Measurements from ENCODE around the gene CNTNAP2.
"Not testable (repeated sequence)": the region's sequence is repeated elsewhere in the genome, so short reads cannot be mapped to it uniquely, and the experiment has no call there.

Gene CNTNAP2

GRCh38 chr7:146902728-146903127, 786.1 kb downstream of the CNTNAP2 start:
- H3K4me1 ChIP-seq (ENCODE audit: control insufficient read depth in 1 of 2, insufficient read depth in 2 of 2, low read length in 2 of 2) = no peaks in the 10 kb centered on the region
- no peak overlapping the region for H2AFZ ChIP-seq (ENCODE audit: insufficient read depth, low read length, poor library complexity)
- no peak overlapping the region for H3K9ac ChIP-seq (ENCODE audit: low read length)
- H3K18ac ChIP-seq (ENCODE audit: low read length) = no peak overlapping the region
- H3K27me3 ChIP-seq (ENCODE audit: insufficient read depth, low read length) = no peaks in the 10 kb centered on the region
- no peak overlapping the region for H3K4me2 ChIP-seq (ENCODE audit: low read length)
- H2BK12ac ChIP-seq (ENCODE audit: low read length) = no peak overlapping the region
- H4K91ac ChIP-seq (ENCODE audit: low read depth, low read length) = no peak overlapping the region
- no peak overlapping the region for H2BK5ac ChIP-seq (ENCODE audit: low read depth, low read length, poor library complexity)
- no CpG with 5 or more reads among the region's 8 CpGs for WGBS (ENCODE audit: extremely low coverage, insufficient coverage, insufficient read length)
- H3K4ac ChIP-seq (ENCODE audit: low read depth, low read length) = no peak overlapping the region
- H3K79me1 ChIP-seq (ENCODE audit: low read length) = no peaks in the 10 kb centered on the region
- no peak overlapping the region for H2AK5ac ChIP-seq (ENCODE audit: low read length)
- H4K12ac ChIP-seq (ENCODE audit: low read depth, low read length) = no peak overlapping the region
- no peaks in the 10 kb centered on the region for H3K36me3 ChIP-seq (ENCODE audit: control insufficient read depth in 1 of 2, insufficient read depth in 2 of 2, low read length in 2 of 2)
- H3K14ac ChIP-seq (ENCODE audit: low read length) = no peak overlapping the region
- no peak overlapping the region for H2BK120ac ChIP-seq (ENCODE audit: insufficient read depth, low read length, poor library complexity)
- H3K23ac ChIP-seq (ENCODE audit: low read length) = no peak overlapping the region
- H3K9me3 ChIP-seq (ENCODE audit: insufficient read depth, low read depth, low read length) = no peaks in the 10 kb centered on the region
- no peak overlapping the region for H3K4me3 ChIP-seq (ENCODE audit: low read depth, low read length)
- H3K79me2 ChIP-seq (ENCODE audit: control insufficient read depth, insufficient read depth, low read length, poor library complexity) = no peaks in the 10 kb centered on the region
- no peak overlapping the region for H4K8ac ChIP-seq (ENCODE audit: low read depth, low read length)
- no peak for DNase-seq
- H3K27ac ChIP-seq (ENCODE audit: low read depth, low read length) = no peak overlapping the region

- H2BK5ac ChIP-seq (ENCODE audit: low read depth, low read length, poor library complexity); H2AFZ ChIP-seq (ENCODE audit: insufficient read depth, low read length, poor library complexity); H4K12ac ChIP-seq (ENCODE audit: low read depth, low read length); H3K18ac ChIP-seq (ENCODE audit: low read length); H3K4me2 ChIP-seq (ENCODE audit: low read length); H3K79me1 ChIP-seq (ENCODE audit: low read length); H3K4me1 ChIP-seq (ENCODE audit: control insufficient read depth in 1 of 2, insufficient read depth in 2 of 2, low read length in 2 of 2); H3K23ac ChIP-seq (ENCODE audit: low read length); H3K9ac ChIP-seq (ENCODE audit: low read length); H2BK12ac ChIP-seq (ENCODE audit: low read length); H3K4me3 ChIP-seq (ENCODE audit: low read depth, low read length); H3K27me3 ChIP-seq (ENCODE audit: insufficient read depth, low read length); H2AK5ac ChIP-seq (ENCODE audit: low read length); H3K9me3 ChIP-seq (ENCODE audit: insufficient read depth, low read depth, low read length); H4K8ac ChIP-seq (ENCODE audit: low read depth, low read length); H3K27ac ChIP-seq (ENCODE audit: low read depth, low read length); H4K91ac ChIP-seq (ENCODE audit: low read depth, low read length); DNase-seq; H3K36me3 ChIP-seq (ENCODE audit: control insufficient read depth in 1 of 2, insufficient read depth in 2 of 2, low read length in 2 of 2); H3K79me2 ChIP-seq (ENCODE audit: control insufficient read depth, insufficient read depth, low read length, poor library complexity); H2BK120ac ChIP-seq (ENCODE audit: insufficient read depth, low read length, poor library complexity); H3K14ac ChIP-seq (ENCODE audit: low read length); H3K4ac ChIP-seq (ENCODE audit: low read depth, low read length): not testable (repeated sequence)
- no CpG with 5 or more reads among the region's 24 CpGs for WGBS (ENCODE audit: extremely low coverage, insufficient coverage, insufficient read length)
Measured at GRCh38 chr7:146905746-146906145, 789.1 kb downstream of the CNTNAP2 start.

GRCh38 chr7:146922782-146923181, 806.2 kb downstream of the CNTNAP2 start:
- Histone ChIP-seq H2AFZ (ENCODE audit: insufficient read depth, low read length, poor library complexity) (no peak overlapping the region), H3K27me3 (ENCODE audit: insufficient read depth, low read length) (no peaks in the 10 kb centered on the region), H2BK5ac (ENCODE audit: low read depth, low read length, poor library complexity) (no peak overlapping the region), H3K27ac (ENCODE audit: low read depth, low read length) (no peak overlapping the region), H3K4ac (ENCODE audit: low read depth, low read length) (no peak overlapping the region), H3K23ac (ENCODE audit: low read length) (no peak overlapping the region), H3K79me1 (ENCODE audit: low read length) (no peaks in the 10 kb centered on the region), H3K36me3 (ENCODE audit: control insufficient read depth in 1 of 2, insufficient read depth in 2 of 2, low read length in 2 of 2) (no peaks in the 10 kb centered on the region), H3K4me1 (ENCODE audit: control insufficient read depth in 1 of 2, insufficient read depth in 2 of 2, low read length in 2 of 2) (no peaks in the 10 kb centered on the region), H2AK5ac (ENCODE audit: low read length) (no peak overlapping the region), H4K8ac (ENCODE audit: low read depth, low read length) (no peak overlapping the region), H3K14ac (ENCODE audit: low read length) (no peak overlapping the region), H3K18ac (ENCODE audit: low read length) (no peak overlapping the region), H3K4me2 (ENCODE audit: low read length) (no peak overlapping the region), H2BK12ac (ENCODE audit: low read length) (no peak overlapping the region), H3K9me3 (ENCODE audit: insufficient read depth, low read depth, low read length) (no peaks in the 10 kb centered on the region), H2BK120ac (ENCODE audit: insufficient read depth, low read length, poor library complexity) (no peak overlapping the region), H3K9ac (ENCODE audit: low read length) (no peak overlapping the region), H3K4me3 (ENCODE audit: low read depth, low read length) (no peak overlapping the region), H4K91ac (ENCODE audit: low read depth, low read length) (no peak overlapping the region), H3K79me2 (ENCODE audit: control insufficient read depth, insufficient read depth, low read length, poor library complexity) (no peaks in the 10 kb centered on the region), H4K12ac (ENCODE audit: low read depth, low read length) (no peak overlapping the region)
- DNase-seq = no peak
- no CpG with 5 or more reads among the region's 2 CpGs for WGBS (ENCODE audit: extremely low coverage, insufficient coverage, insufficient read length)

GRCh38 chr7:146926841-146927240, 810.2 kb downstream of the CNTNAP2 start:
- no peak overlapping the region for H3K27ac ChIP-seq (ENCODE audit: low read depth, low read length)
- H3K4ac ChIP-seq (ENCODE audit: low read depth, low read length) = no peak overlapping the region
- no peak overlapping the region for H3K23ac ChIP-seq (ENCODE audit: low read length)
- no peak overlapping the region for H4K91ac ChIP-seq (ENCODE audit: low read depth, low read length)
- no peak overlapping the region for H2AK5ac ChIP-seq (ENCODE audit: low read length)
- no peak overlapping the region for H2BK5ac ChIP-seq (ENCODE audit: low read depth, low read length, poor library complexity)
- no peak for DNase-seq
- no peaks in the 10 kb centered on the region for H3K79me2 ChIP-seq (ENCODE audit: control insufficient read depth, insufficient read depth, low read length, poor library complexity)
- H3K27me3 ChIP-seq (ENCODE audit: insufficient read depth, low read length) = no peaks in the 10 kb centered on the region
- H3K79me1 ChIP-seq (ENCODE audit: low read length) = no peaks in the 10 kb centered on the region
- H3K4me3 ChIP-seq (ENCODE audit: low read depth, low read length) = no peak overlapping the region
- no peaks in the 10 kb centered on the region for H3K9me3 ChIP-seq (ENCODE audit: insufficient read depth, low read depth, low read length)
- H3K14ac ChIP-seq (ENCODE audit: low read length) = no peak overlapping the region
- no peak overlapping the region for H4K12ac ChIP-seq (ENCODE audit: low read depth, low read length)
- H3K9ac ChIP-seq (ENCODE audit: low read length) = no peak overlapping the region
- no peak overlapping the region for H2BK120ac ChIP-seq (ENCODE audit: insufficient read depth, low read length, poor library complexity)
- WGBS (ENCODE audit: extremely low coverage, insufficient coverage, insufficient read length) = no CpG with 5 or more reads among the region's 2 CpGs
- H2AFZ ChIP-seq (ENCODE audit: insufficient read depth, low read length, poor library complexity) = no peak overlapping the region
- H4K8ac ChIP-seq (ENCODE audit: low read depth, low read length) = no peak overlapping the region
- no peak overlapping the region for H3K4me2 ChIP-seq (ENCODE audit: low read length)
- no peaks in the 10 kb centered on the region for H3K4me1 ChIP-seq (ENCODE audit: control insufficient read depth in 1 of 2, insufficient read depth in 2 of 2, low read length in 2 of 2)
- H3K36me3 ChIP-seq (ENCODE audit: control insufficient read depth in 1 of 2, insufficient read depth in 2 of 2, low read length in 2 of 2) = no peaks in the 10 kb centered on the region
- no peak overlapping the region for H3K18ac ChIP-seq (ENCODE audit: low read length)
- no peak overlapping the region for H2BK12ac ChIP-seq (ENCODE audit: low read length)
